Esophagus squamous epithelium (tissue), 5 donors: ENCODE results near the gene EIF3D. TPM values are rescaled to one million over a fixed set of nuclear protein-coding genes. Genes with fewer than 3 reads are reported as not detected.
"Not testable (repeated sequence)": the region's sequence is repeated elsewhere in the genome, so short reads cannot be mapped to it uniquely, and the experiment has no call there.

ENCODE experiments used
- DNase-seq: peaks from one replicate; lab custom pipeline; 2025; lab: John Stamatoyannopoulos, UW
- H3K27ac ChIP-seq, 4 donors: fragments of 200-600 bp; sonication (generic); one replicate each; pipeline ENCODE4 v1.5.1; 2016 to 2019; ENCODE audit warnings: mild to moderate bottlenecking in 1 of 4
- H3K27me3 ChIP-seq, 4 donors: fragments of 200-600 bp; sonication (generic); 1 replicate in 3 of 4; 2 replicates in 1 of 4; pipeline versions ENCODE4 v1.5.1 to v1.6.0; 2017 to 2021; ENCODE audit warnings: antibody characterized with exemption in 1 of 4
- H3K36me3 ChIP-seq, 3 donors: fragments of 200-600 bp; sonication (generic); one replicate each; pipeline ENCODE4 v1.5.1; 2016 to 2019
- H3K4me1 ChIP-seq, 3 donors: fragments of 200-600 bp; sonication (generic); one replicate each; pipeline ENCODE4 v1.5.1; 2017 to 2019
- H3K4me3 ChIP-seq, 4 donors: fragments of 200-600 bp; sonication (generic); 1 replicate in 3 of 4; 2 replicates in 1 of 4; pipeline ENCODE4 v1.5.1; 2016 to 2019; ENCODE audit warnings: mild to moderate bottlenecking in 2 of 4, moderate library complexity in 1 of 4
- H3K9me3 ChIP-seq, 3 donors: fragments of 200-600 bp; sonication (generic); one replicate each; pipeline ENCODE4 v1.5.1; 2016 to 2019
- POLR2A ChIP-seq, 4 donors: fragments of 450-650 bp; IDR thresholded peaks; one replicate each; pipeline ENCODE4 v1.6.1; 2017; ENCODE audit warnings: antibody characterized with exemption in 4 of 4, mild to moderate bottlenecking in 4 of 4, moderate library complexity in 3 of 4
- WGBS, 2 donors: methylation state at CpG; one replicate each; pipeline ENCODE4 v1.1.5; 2018; 5-methylcytosine and 5-hydroxymethylcytosine counted together
- intact Hi-C: fragments of 100-400 bp; cut with DNase I; formaldehyde crosslinking; loops from one replicate; pipeline ENCODE4 v1.15.0; 2022
- total RNA-seq, 4 donors: library from RNA; depleted of rRNA; stranded (reverse); fragments of >200 nt; gene quantifications; one replicate each; pipeline ENCODE4 v1.1.0, GENCODE V29; 2016
- TF ChIP-seq, protein P1 (sequence below), 6 experiments: fragments of 450-650 bp in 4 of 6; fragments of 200-600 bp in 2 of 6; sonication (generic) in 2 of 6; IDR thresholded peaks; one replicate each; pipeline ENCODE4 v1.5.1; 2016 to 2019; ENCODE audit warnings: antibody characterized with exemption in 6 of 6, mild to moderate bottlenecking in 4 of 6, moderate library complexity in 4 of 6
- donor health status: DM: yes; HTN: yes; CAD: no.

EIF3D gene
- total RNA-seq, 4 donors from 2014 or later, result 250 to 385 (median 268) TPM

- TF ChIP-seq POLR2A (IDR thresholded peaks at IDR 0.05), result no peak
- TF ChIP-seq, protein P1, sequence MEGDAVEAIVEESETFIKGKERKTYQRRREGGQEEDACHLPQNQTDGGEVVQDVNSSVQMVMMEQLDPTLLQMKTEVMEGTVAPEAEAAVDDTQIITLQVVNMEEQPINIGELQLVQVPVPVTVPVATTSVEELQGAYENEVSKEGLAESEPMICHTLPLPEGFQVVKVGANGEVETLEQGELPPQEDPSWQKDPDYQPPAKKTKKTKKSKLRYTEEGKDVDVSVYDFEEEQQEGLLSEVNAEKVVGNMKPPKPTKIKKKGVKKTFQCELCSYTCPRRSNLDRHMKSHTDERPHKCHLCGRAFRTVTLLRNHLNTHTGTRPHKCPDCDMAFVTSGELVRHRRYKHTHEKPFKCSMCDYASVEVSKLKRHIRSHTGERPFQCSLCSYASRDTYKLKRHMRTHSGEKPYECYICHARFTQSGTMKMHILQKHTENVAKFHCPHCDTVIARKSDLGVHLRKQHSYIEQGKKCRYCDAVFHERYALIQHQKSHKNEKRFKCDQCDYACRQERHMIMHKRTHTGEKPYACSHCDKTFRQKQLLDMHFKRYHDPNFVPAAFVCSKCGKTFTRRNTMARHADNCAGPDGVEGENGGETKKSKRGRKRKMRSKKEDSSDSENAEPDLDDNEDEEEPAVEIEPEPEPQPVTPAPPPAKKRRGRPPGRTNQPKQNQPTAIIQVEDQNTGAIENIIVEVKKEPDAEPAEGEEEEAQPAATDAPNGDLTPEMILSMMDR (IDR thresholded peaks at IDR 0.05), result no peak
- Histone ChIP-seq H3K36me3 (no peaks in the 10 kb centered on the region), H3K27me3 (no peaks in the 10 kb centered on the region), H3K27ac (no peak overlapping the region), H3K9me3 (no peaks in the 10 kb centered on the region), H3K4me1 (peaks cover 1 to 4% (median 3%) of the 10 kb centered on the region in 3 donors), H3K4me3 (no peak overlapping the region)
- no peak for DNase-seq
- intact Hi-C loops, result no loop called here
- WGBS, 2 donors, result 53 to 60% methylated on average over 2 to 3 of the region's 7 CpGs
These were observed 7.8 kb upstream of the EIF3D start for GRCh38 chr22:36536717-36537116.

DNA sequence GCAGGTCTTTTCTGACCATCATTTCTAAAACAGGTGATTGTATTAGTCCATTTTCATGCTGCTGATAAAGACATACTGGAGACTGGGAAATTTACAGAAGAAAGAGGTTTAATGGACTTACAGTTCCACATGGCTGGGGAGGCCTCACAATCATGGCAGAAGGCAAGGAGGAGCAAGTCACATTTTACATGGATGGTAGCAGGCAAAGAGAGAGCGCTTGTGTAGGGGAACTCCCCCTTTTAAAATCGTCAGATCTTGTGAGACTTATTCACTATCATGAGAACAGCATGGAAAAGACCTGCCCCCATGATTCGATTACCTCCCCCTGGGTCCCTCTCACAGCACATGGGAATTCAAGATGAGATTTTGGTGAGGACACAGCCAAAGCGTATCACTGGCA lies 4.4 kb upstream of the EIF3D start:
- WGBS, 2 donors, result 73 to 92% methylated on average over 4 of the region's 4 CpGs
- intact Hi-C loops, result not testable (repeated sequence)

DNA sequence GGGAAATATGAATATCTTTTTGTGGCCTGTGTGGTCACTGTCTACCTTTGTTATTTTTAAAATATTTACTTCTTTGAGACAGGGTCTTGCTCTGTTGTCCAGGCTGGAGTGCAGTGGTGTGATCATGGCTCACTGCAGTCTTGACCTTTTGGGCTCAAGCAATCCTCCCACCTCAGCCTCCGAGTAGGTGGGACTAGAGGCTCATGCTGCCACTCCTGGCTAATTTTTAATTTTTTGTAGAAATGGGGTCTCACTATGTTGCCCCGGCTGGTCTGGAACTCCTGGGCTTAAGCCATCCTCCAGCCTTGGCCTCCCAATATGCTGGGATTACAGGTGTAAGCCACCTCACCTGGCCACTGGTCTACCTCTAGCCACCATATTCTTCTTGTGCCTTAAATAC lies 3.5 kb upstream of the EIF3D start:
- Histone ChIP-seq H3K4me3 (no peak overlapping the region), H3K9me3 (no peaks in the 10 kb centered on the region), H3K4me1 (peaks cover 10 to 17% (median 11%) of the 10 kb centered on the region in 3 donors), H3K27me3 (no peaks in the 10 kb centered on the region), H3K36me3 (peaks cover 0 to under 1% (median 0%) of the 10 kb centered on the region in 3 donors), H3K27ac (no peak overlapping the region)
- TF ChIP-seq POLR2A (IDR thresholded peaks at IDR 0.05), result no peak
- TF ChIP-seq, protein P1 (IDR thresholded peaks at IDR 0.05), result no peak
- no peak for DNase-seq
- intact Hi-C loops, result no loop called here
- WGBS, 2 donors, result 67 to 76% methylated on average over 2 of the region's 2 CpGs

More for the DNA sequence above, 4.4 kb upstream of the EIF3D start:
- not testable (repeated sequence) for H3K36me3 ChIP-seq, DNase-seq, H3K27me3 ChIP-seq, H3K4me1 ChIP-seq, H3K4me3 ChIP-seq, H3K27ac ChIP-seq, H3K9me3 ChIP-seq

DNA sequence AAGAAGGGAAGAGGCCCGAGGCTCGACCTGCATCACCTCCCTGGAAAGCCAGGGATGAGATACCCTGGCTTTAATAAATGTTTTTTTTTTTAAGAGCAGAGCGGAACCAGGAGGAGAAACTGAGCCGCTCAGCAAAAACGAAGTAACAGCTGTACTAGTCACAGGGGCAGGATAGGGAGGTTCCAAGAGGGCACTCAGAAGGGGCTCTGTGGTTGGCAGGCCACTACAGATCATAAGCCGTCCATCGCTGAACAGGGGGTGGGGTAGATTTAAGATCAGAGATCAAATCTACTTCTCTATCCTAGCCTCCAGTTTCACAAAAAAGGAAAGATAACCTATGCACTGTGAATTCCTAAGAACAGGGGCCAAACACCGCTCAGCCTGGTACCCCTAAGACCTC lies 625 bp downstream of the EIF3D start:
- Histone ChIP-seq H3K4me3 (peak overlapping the region; percentile 70 to 95 (median 76)), H3K4me1 (peaks cover 10 to 33% (median 14%) of the 10 kb centered on the region in 3 donors), H3K27ac (peak overlapping the region; percentile 88 to 98 (median 96)), H3K36me3 (peaks cover 15 to 41% (median 26%) of the 10 kb centered on the region in 3 donors), H3K27me3 (no peaks in the 10 kb centered on the region), H3K9me3 (no peaks in the 10 kb centered on the region)
- intact Hi-C loops, result no loop called here
- no peak for DNase-seq
- 0 to 10% methylated on average over 7 of the region's 8 CpGs for WGBS, 2 donors
- TF ChIP-seq, protein P1 (IDR thresholded peaks at IDR 0.05), result no peak
- no peak for TF ChIP-seq POLR2A (IDR thresholded peaks at IDR 0.05)

DNA sequence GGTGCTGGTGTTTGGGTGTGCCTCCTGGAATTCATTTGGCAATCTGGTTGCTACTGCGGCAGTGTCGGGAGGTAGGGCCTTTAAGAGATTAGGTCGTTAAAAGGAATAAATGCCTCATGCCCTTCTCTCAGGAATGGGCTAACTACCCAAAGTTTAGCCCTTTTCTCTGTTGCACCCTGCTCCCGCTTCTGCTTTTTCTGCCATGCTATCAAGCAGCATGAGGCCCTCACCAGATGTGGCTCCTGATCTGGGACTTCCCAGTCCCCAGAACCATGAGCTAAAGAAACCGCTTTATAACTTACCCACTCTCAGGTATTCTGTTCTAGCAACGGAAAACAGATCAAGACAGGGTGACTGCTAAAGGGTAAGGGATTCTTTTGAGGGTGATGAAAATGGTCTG lies 6.3 kb downstream of the EIF3D start:
- Histone ChIP-seq H3K4me3 (no peak overlapping the region), H3K4me1 (peaks cover under 1 to 29% (median 5%) of the 10 kb centered on the region in 3 donors), H3K27me3 (no peaks in the 10 kb centered on the region), H3K36me3 (peaks cover 49 to 98% (median 74%) of the 10 kb centered on the region in 3 donors), H3K9me3 (no peaks in the 10 kb centered on the region), H3K27ac (no peak overlapping the region)
- 87 to 90% methylated on average over 6 of the region's 6 CpGs for WGBS, 2 donors
- no peak for DNase-seq
- intact Hi-C loops, result no loop called here
- TF ChIP-seq, protein P1 (IDR thresholded peaks at IDR 0.05), result no peak
- no peak for TF ChIP-seq POLR2A (IDR thresholded peaks at IDR 0.05)

GRCh38 chr22:36520423-36520822 lies 8.5 kb downstream of the EIF3D start:
- Histone ChIP-seq H3K27ac (no peak overlapping the region), H3K9me3 (no peaks in the 10 kb centered on the region), H3K4me3 (no peak overlapping the region), H3K4me1 (peaks cover 0 to 11% (median 0%) of the 10 kb centered on the region in 3 donors), H3K36me3 (peaks cover 71 to 100% (median 88%) of the 10 kb centered on the region in 3 donors), H3K27me3 (no peaks in the 10 kb centered on the region)
- DNase-seq, result no peak
- TF ChIP-seq POLR2A (IDR thresholded peaks at IDR 0.05), result no peak
- TF ChIP-seq, protein P1 (IDR thresholded peaks at IDR 0.05), result no peak
- WGBS, 2 donors, result 23 to 84% methylated on average over 3 of the region's 3 CpGs
- intact Hi-C loops, result no loop called here

GRCh38 chr22:36519906-36520305 lies 9.1 kb downstream of the EIF3D start:
- 77 to 97% methylated on average over 2 of the region's 2 CpGs for WGBS, 2 donors

More at GRCh38 chr22:36519906-36520305, 9.1 kb downstream of the EIF3D start:
- intact Hi-C loops, H3K9me3 ChIP-seq, H3K4me3 ChIP-seq, DNase-seq, H3K27me3 ChIP-seq, H3K27ac ChIP-seq: not testable (repeated sequence)
- Histone ChIP-seq H3K4me1 (peaks cover 0 to 11% (median 0%) of the 10 kb centered on the region in 3 donors), H3K36me3 (peaks cover 74 to 100% (median 88%) of the 10 kb centered on the region in 3 donors)
